Left hindlimb (tissue), 1 donor: ENCODE measurements around the gene R3HDM4.
"Not testable (repeated sequence)": the region's sequence is repeated elsewhere in the genome, so short reads cannot be mapped to it uniquely, and the experiment has no call there.

Source experiments
- DNase-seq: peaks from one replicate; pipeline ENCODE4 v3.0.0-alpha.2; 2018

The R3HDM4 gene

GRCh38 chr19:890831-891230 lies 22.2 kb downstream of the R3HDM4 start:
- no peak for DNase-seq

GRCh38 chr19:889662-890295 lies 23.2 kb downstream of the R3HDM4 start:
- DNase-seq = no peak

- DNase-seq = no peak
Measured at GRCh38 chr19:888581-889385, 24.2 kb downstream of the R3HDM4 start.

- DNase-seq = no peak
Measured at GRCh38 chr19:887599-887998, 25.4 kb downstream of the R3HDM4 start.

GRCh38 chr19:887072-887471 lies 25.9 kb downstream of the R3HDM4 start:
- no peak for DNase-seq

- DNase-seq = no peak
Measured at GRCh38 chr19:885536-886224, 27.3 kb downstream of the R3HDM4 start.

GRCh38 chr19:884420-885211 lies 28.4 kb downstream of the R3HDM4 start:
- DNase-seq = no peak

- no peak for DNase-seq
Measured at GRCh38 chr19:883661-884211, 29.3 kb downstream of the R3HDM4 start.

- DNase-seq = no peak
Measured at GRCh38 chr19:882871-883497, 30.0 kb downstream of the R3HDM4 start.

- no peak for DNase-seq
Measured at GRCh38 chr19:881385-882071, 31.5 kb downstream of the R3HDM4 start.

GRCh38 chr19:879711-880438 lies 33.1 kb downstream of the R3HDM4 start:
- DNase-seq = no peak

- DNase-seq = not testable (repeated sequence)
Measured at GRCh38 chr19:878751-879561, 34.1 kb downstream of the R3HDM4 start.

- not testable (repeated sequence) for DNase-seq
Measured at GRCh38 chr19:877992-878660, 34.9 kb downstream of the R3HDM4 start.

- DNase-seq = no peak
Measured at GRCh38 chr19:876780-877314, 36.2 kb downstream of the R3HDM4 start.

GRCh38 chr19:876089-876488 lies 36.9 kb downstream of the R3HDM4 start:
- DNase-seq = no peak

- no peak for DNase-seq
Measured at GRCh38 chr19:875265-875879, 37.6 kb downstream of the R3HDM4 start.

GRCh38 chr19:873561-874041 lies 39.4 kb downstream of the R3HDM4 start:
- DNase-seq = no peak

GRCh38 chr19:873084-873483 lies 39.9 kb downstream of the R3HDM4 start:
- DNase-seq = no peak
